Measurements from ENCODE around the gene HDAC7. TPM values are rescaled to one million over a fixed set of nuclear protein-coding genes. Genes with fewer than 3 reads are reported as not detected.

HDAC7 gene
- total and polyA plus RNA-seq, 2 experiments from 2014 or later = 19.0 to 41.2 TPM

- Histone ChIP-seq H3K9me2 (replicated peaks; ENCODE audit: insufficient read depth) (no peaks in the 10 kb centered on the region), H3K27me3 (no peaks in the 10 kb centered on the region), H3K4me3 (no peak overlapping the region), H3K27ac (no peak overlapping the region), H3K4me2 (no peak overlapping the region), H3K4me1 (ENCODE audit: insufficient read depth) (peaks cover 17% of the 10 kb centered on the region), H2AFZ (no peak overlapping the region), H3K79me2 (no peaks in the 10 kb centered on the region), H4K20me1 (ENCODE audit: insufficient read depth, poor library complexity, severe bottlenecking) (no peaks in the 10 kb centered on the region), H3K9me3 (ENCODE audit: low read depth) (no peaks in the 10 kb centered on the region), H3K36me3 (replicated peaks; ENCODE audit: insufficient read depth, low read depth) (no peaks in the 10 kb centered on the region)
- TF ChIP-seq EZH2phosphoT487 (IDR thresholded peaks at IDR 0.05; ENCODE audit: low read depth, severe bottlenecking, unreplicated experiment) (no peak), EZH2 (IDR thresholded peaks at IDR 0.05; ENCODE audit: borderline replicate concordance) (no peak), CTCF (IDR thresholded peaks at IDR 0.05; ENCODE audit: poor library complexity) (no peak)
- WGBS (ENCODE audit: low lambda C conversion rate, missing lambda C conversion rate) = 90% methylated on average over 1 of the region's 1 CpG
- DNase-seq (ENCODE audit: low spot score) = no peak
Measured at GRCh38 chr12:47856094-47856493, 36.4 kb upstream of the HDAC7 start.

- H3K79me2 ChIP-seq = no peaks in the 10 kb centered on the region
- H3K36me3 ChIP-seq (replicated peaks; ENCODE audit: insufficient read depth, low read depth) = no peaks in the 10 kb centered on the region
- H3K4me2 ChIP-seq = no peak overlapping the region
- H3K9me2 ChIP-seq (replicated peaks; ENCODE audit: insufficient read depth) = no peaks in the 10 kb centered on the region
- H4K20me1 ChIP-seq (ENCODE audit: insufficient read depth, poor library complexity, severe bottlenecking) = no peaks in the 10 kb centered on the region
- WGBS (ENCODE audit: low lambda C conversion rate, missing lambda C conversion rate) = 76% methylated on average over 2 of the region's 2 CpGs
- no peak overlapping the region for H3K4me3 ChIP-seq
- H2AFZ ChIP-seq = no peak overlapping the region
- TF ChIP-seq EZH2phosphoT487 (IDR thresholded peaks at IDR 0.05; ENCODE audit: low read depth, severe bottlenecking, unreplicated experiment) (no peak), CTCF (IDR thresholded peaks at IDR 0.05; ENCODE audit: poor library complexity) (no peak), EZH2 (IDR thresholded peaks at IDR 0.05; ENCODE audit: borderline replicate concordance) (no peak)
- no peak for DNase-seq (ENCODE audit: low spot score)
- H3K27ac ChIP-seq = no peak overlapping the region
- peaks cover 22% of the 10 kb centered on the region for H3K4me1 ChIP-seq (ENCODE audit: insufficient read depth)
- H3K27me3 ChIP-seq = no peaks in the 10 kb centered on the region
- H3K9me3 ChIP-seq (ENCODE audit: low read depth) = no peaks in the 10 kb centered on the region
Measured at GRCh38 chr12:47855502-47855901, 35.8 kb upstream of the HDAC7 start.

- no peak for DNase-seq (ENCODE audit: low spot score)
- Histone ChIP-seq H4K20me1 (ENCODE audit: insufficient read depth, poor library complexity, severe bottlenecking) (no peaks in the 10 kb centered on the region), H2AFZ (no peak overlapping the region), H3K4me3 (no peak overlapping the region), H3K27me3 (no peaks in the 10 kb centered on the region), H3K79me2 (no peaks in the 10 kb centered on the region), H3K27ac (no peak overlapping the region), H3K9me2 (replicated peaks; ENCODE audit: insufficient read depth) (no peaks in the 10 kb centered on the region), H3K4me1 (ENCODE audit: insufficient read depth) (peaks cover 27% of the 10 kb centered on the region), H3K36me3 (replicated peaks; ENCODE audit: insufficient read depth, low read depth) (no peaks in the 10 kb centered on the region), H3K9me3 (ENCODE audit: low read depth) (no peaks in the 10 kb centered on the region), H3K4me2 (no peak overlapping the region)
- no peak for TF ChIP-seq CTCF (IDR thresholded peaks at IDR 0.05; ENCODE audit: poor library complexity)
- TF ChIP-seq EZH2 (IDR thresholded peaks at IDR 0.05; ENCODE audit: borderline replicate concordance) = no peak
- TF ChIP-seq EZH2phosphoT487 (IDR thresholded peaks at IDR 0.05; ENCODE audit: low read depth, severe bottlenecking, unreplicated experiment) = no peak
- 95% methylated on average over 4 of the region's 5 CpGs for WGBS (ENCODE audit: low lambda C conversion rate, missing lambda C conversion rate)
Measured at GRCh38 chr12:47854531-47854930, 34.8 kb upstream of the HDAC7 start.

- Histone ChIP-seq H3K9me2 (replicated peaks; ENCODE audit: insufficient read depth) (no peaks in the 10 kb centered on the region), H3K36me3 (replicated peaks; ENCODE audit: insufficient read depth, low read depth) (no peaks in the 10 kb centered on the region), H3K9me3 (ENCODE audit: low read depth) (no peaks in the 10 kb centered on the region), H3K4me3 (no peak overlapping the region), H3K27me3 (no peaks in the 10 kb centered on the region), H3K4me2 (peak overlapping the region; percentile 36), H3K79me2 (no peaks in the 10 kb centered on the region), H3K27ac (peak overlapping the region; percentile 37), H3K4me1 (ENCODE audit: insufficient read depth) (peaks cover 27% of the 10 kb centered on the region), H2AFZ (peak overlapping the region; percentile 52), H4K20me1 (ENCODE audit: insufficient read depth, poor library complexity, severe bottlenecking) (no peaks in the 10 kb centered on the region)
- DNase-seq (ENCODE audit: low spot score) = peak; percentile 32
- WGBS (ENCODE audit: low lambda C conversion rate, missing lambda C conversion rate) = 32% methylated on average over 10 of the region's 10 CpGs
- TF ChIP-seq CTCF (IDR thresholded peaks at IDR 0.05; ENCODE audit: poor library complexity) = no peak
- no peak for TF ChIP-seq EZH2 (IDR thresholded peaks at IDR 0.05; ENCODE audit: borderline replicate concordance)
- no peak for TF ChIP-seq EZH2phosphoT487 (IDR thresholded peaks at IDR 0.05; ENCODE audit: low read depth, severe bottlenecking, unreplicated experiment)
Measured at GRCh38 chr12:47852096-47852571, 32.4 kb upstream of the HDAC7 start.

Measured in hepatocyte (in vitro differentiated cells).